B cell (primary cell): Measurements from ENCODE around the gene TRABD2B.

ENCODE experiments used
- CTCF ChIP-seq: fragments of 200-600 bp; IDR thresholded peaks from one replicate; pipeline ENCODE4 v1.8.0; 2022; ENCODE audit warnings: antibody characterized with exemption, mild to moderate bottlenecking
- EZH2 ChIP-seq: IDR thresholded peaks from 2 replicates; pipeline ENCODE4 v1.6.1; 2012; ENCODE audit warnings: borderline replicate concordance, low read depth, mild to moderate bottlenecking, moderate library complexity, low read length; ENCODE audit not compliant: insufficient read depth, poor library complexity, severe bottlenecking

DNA sequence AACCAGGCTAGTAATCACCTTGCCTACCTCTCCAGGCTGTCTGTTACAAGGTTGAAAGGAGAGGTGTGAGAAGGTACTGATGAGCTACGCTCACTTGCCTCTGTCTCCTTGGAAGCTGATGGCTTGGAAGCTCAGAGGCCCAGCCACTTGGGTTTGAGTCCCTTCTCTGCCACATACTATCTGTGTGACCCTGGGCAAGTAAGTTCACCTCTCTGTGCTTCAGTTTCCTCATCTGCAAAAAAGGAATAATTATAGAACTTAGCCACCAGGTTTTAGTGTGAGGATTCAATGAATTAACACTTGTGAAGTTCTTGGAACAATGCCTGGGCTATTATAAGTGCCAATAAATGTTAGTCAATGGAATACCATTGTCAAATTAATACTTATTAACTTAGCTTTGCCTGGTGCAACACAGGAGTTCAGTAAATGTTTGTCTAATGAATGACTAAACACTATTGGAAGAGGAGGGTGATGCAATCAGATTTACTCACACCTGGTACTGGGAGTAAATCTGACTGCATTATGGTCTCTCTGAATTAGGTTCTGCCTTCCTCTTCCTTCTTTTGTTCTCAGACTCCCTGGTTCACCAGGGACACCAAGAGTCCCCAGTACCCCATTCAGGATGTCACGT lies 55.5 kb downstream of the TRABD2B start:
- TF ChIP-seq CTCF (no peak), EZH2 (no peak)
